Measurements from ENCODE around the gene SUPT3H.
"Not testable (repeated sequence)": the region's sequence is repeated elsewhere in the genome, so short reads cannot be mapped to it uniquely, and the experiment has no call there.

SUPT3H gene

GRCh38 chr6:45115696-45116095 is 262.0 kb downstream of the SUPT3H start:
- no peak for DNase-seq (ENCODE audit: low spot score)

- no peak for DNase-seq (ENCODE audit: low spot score)
Measured at GRCh38 chr6:45112711-45113110, 265.0 kb downstream of the SUPT3H start.

GRCh38 chr6:45109551-45109950 is 268.2 kb downstream of the SUPT3H start:
- DNase-seq (ENCODE audit: low spot score), result no peak

DNA sequence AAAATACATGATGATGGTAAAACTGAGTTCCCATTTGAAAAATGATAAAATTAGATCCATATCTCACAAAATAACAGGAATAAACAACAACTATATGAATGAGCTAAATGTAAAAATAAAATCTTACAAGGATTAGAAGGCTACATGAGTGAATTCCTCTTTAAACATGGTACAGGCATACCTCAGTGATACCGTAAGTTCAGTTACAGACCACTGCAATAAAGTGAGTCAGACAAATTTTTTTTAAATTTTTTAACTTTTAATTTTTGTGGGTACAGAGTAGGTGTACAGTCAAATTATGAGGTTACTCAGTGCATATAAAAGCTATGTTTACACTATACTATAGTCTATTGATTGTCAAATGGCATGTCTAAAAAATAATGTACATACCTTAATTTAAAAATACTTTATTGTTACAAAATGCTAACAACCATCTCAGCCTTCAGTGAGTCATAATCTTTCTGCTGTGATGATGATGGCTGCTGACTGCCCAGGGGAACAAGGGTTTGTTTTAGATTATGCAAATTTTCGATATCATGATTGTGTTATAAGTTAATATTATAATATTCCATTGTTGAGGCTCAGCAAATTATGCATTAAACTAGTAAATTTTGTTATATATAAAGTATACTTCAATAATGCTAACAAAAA is 272.4 kb downstream of the SUPT3H start:
- DNase-seq (ENCODE audit: low spot score), result no peak

- DNase-seq (ENCODE audit: low spot score), result no peak
Measured at GRCh38 chr6:45104429-45104828, 273.3 kb downstream of the SUPT3H start.

DNA sequence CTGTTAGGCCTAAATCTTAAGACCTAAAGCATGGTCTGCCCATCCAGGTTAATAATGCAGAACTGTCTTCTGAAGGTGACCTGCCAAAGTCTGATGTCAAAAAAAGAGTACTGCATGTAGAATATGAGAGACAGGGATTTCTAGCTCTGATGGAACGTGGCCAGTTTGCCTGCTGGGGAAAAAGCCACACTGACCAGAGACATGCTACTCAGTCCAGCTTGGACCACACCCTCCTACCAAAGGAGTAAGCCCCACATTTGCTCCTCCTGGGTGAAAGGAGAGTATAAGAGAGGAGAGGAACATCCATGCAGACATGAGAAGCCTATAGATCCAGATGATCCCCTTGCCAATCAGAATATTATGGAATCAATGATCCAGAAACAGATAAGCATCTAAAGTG is 279.5 kb downstream of the SUPT3H start:
- no peak for DNase-seq (ENCODE audit: low spot score)

- DNase-seq (ENCODE audit: low spot score), result no peak
Measured at GRCh38 chr6:45094831-45095230, 282.9 kb downstream of the SUPT3H start.

DNA sequence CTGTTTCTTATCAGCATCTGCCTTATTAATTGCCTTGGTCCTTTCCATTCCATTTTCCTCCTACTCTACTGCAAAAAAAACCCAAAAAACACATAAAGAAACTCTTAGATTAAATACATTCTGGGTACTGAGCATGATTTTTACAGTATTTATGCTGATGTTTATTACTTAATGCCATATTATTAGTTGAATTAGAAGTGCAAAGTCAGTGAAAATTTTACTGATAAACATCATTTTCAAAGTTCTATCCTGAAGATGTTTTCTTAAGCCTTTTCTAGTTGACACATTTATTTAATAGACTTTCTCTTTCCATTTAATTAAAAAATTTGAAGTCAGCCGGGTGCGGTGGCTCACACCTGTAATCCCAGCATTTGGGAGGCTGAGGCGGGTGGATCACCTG is 285.6 kb downstream of the SUPT3H start:
- DNase-seq (ENCODE audit: low spot score), result no peak

GRCh38 chr6:45086360-45087084 is 291.2 kb downstream of the SUPT3H start:
- DNase-seq (ENCODE audit: low spot score), result no peak

- no peak for DNase-seq (ENCODE audit: low spot score)
Measured at GRCh38 chr6:45084257-45084656, 293.5 kb downstream of the SUPT3H start.

GRCh38 chr6:45082091-45082490 is 295.6 kb downstream of the SUPT3H start:
- DNase-seq (ENCODE audit: low spot score), result no peak

GRCh38 chr6:45081634-45082033 is 296.1 kb downstream of the SUPT3H start:
- no peak for DNase-seq (ENCODE audit: low spot score)

DNA sequence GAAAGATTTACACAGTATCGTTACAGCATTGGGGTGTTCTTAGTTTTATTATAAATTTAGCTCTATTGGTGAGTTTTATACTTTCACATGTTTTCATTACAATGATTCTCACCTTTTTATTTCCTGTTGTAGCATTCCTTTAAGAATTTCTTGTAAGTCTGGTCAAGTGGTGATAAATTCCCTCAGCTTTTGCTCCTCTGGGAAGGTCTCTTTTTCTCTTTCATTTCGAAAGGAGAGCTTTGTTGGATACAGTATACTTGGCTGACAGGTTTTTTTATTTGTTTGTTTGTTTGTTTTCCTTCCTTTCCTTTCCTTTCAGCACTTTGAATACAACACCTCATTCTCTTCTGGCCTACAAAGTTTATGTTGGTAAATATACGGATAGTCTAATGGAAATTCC is 299.3 kb downstream of the SUPT3H start:
- DNase-seq (ENCODE audit: low spot score), result no peak

DNA sequence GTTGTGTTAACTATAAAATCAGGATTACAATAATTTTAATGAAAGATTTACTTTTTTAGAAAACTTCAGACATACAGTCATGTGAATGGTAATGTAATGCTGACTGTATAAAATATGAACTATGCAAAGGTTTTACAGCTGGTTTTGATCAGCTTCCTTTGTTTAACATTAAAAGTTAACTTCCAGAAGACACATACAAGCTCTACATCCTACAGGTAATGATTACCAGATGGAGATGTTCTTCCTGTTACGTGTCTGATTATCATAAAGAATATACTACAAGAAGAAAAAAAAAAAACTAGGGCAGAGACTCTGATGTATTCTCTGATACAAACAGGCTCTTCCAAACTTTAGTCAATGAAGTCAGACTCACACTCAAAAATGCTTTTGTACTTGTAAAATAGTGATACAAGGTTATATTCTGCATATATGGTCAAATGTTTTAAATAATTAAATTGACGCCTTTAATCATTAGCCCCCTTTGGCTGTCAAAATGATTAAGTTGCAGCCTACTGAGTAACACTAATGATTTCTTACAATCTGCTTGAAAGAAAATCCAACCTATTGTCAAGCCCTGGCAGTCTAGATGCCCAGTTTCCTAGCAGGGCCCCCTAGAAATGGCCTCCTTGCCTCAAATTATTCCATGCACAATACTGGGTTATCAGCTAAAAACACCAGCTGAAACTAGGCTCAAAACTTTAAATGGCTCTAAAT is 301.4 kb downstream of the SUPT3H start:
- no peak for DNase-seq (ENCODE audit: low spot score)

- no peak for DNase-seq (ENCODE audit: low spot score)
Measured at GRCh38 chr6:45075246-45075645, 302.5 kb downstream of the SUPT3H start.

GRCh38 chr6:45074439-45074838 is 303.3 kb downstream of the SUPT3H start:
- no peak for DNase-seq (ENCODE audit: low spot score)

- DNase-seq (ENCODE audit: low spot score), result no peak
Measured at GRCh38 chr6:45073771-45074170, 304.0 kb downstream of the SUPT3H start.

GRCh38 chr6:45072673-45073072 is 305.1 kb downstream of the SUPT3H start:
- DNase-seq (ENCODE audit: low spot score), result no peak

- no peak for DNase-seq (ENCODE audit: low spot score)
Measured at GRCh38 chr6:45072016-45072415, 305.7 kb downstream of the SUPT3H start.

DNA sequence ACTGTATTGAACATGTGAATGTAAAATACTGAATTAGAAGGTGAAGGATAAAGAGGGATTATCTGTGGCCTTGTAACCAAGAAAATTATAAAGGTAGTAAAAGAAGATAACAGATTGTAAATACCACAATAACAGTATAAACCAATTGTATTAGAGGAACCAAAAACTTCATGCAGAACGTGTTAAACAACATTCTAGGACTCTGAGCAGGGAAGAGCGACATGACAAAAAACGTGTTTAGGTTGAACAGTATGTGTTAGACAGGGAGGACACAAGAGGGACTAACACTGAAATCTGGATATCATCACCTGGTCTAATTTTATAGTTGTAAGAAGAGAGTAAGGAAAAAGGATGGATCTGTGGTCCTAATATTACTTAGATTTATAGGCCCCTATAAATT is 308.6 kb downstream of the SUPT3H start:
- no peak for DNase-seq (ENCODE audit: low spot score)

DNA sequence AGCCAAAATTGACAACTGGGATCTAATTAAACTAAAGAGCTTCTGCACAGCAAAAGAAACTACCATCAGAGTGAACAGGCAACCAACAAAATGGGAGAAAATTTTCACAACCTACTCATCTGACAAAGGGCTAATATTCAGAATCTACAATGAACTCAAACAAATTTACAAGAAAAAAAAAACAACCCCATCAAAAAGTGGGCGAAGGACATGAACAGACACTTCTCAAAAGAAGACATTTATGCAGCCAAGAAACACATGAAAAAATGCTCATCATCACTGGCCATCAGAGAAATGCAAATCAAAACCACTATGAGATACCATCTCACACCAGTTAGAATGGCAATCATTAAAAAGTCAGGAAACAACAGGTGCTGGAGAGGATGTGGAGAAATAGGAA is 310.3 kb downstream of the SUPT3H start:
- DNase-seq (ENCODE audit: low spot score), result not testable (repeated sequence)

GRCh38 chr6:45062659-45063058 is 315.1 kb downstream of the SUPT3H start:
- not testable (repeated sequence) for DNase-seq (ENCODE audit: low spot score)

- no peak for DNase-seq (ENCODE audit: low spot score)
Measured at GRCh38 chr6:45057711-45058110, 320.0 kb downstream of the SUPT3H start.

Data from cerebellar cortex (tissue), 1 donor.